ENCODE measurements around the gene TRPV3.

Gene TRPV3

GRCh38 chr17:3503285-3503684, 54.3 kb downstream of the TRPV3 start:
- no peak for DNase-seq (ENCODE audit: low read depth)
- H3K4me3 ChIP-seq (replicated peaks; ENCODE audit: low read depth, low read length) = no peak overlapping the region
- TF ChIP-seq CTCF (IDR thresholded peaks at IDR 0.05; ENCODE audit: low read length, missing control alignments) = no peak

- no peak overlapping the region for H3K4me3 ChIP-seq (replicated peaks; ENCODE audit: low read depth, low read length)
- DNase-seq (ENCODE audit: low read depth) = no peak
- TF ChIP-seq CTCF (IDR thresholded peaks at IDR 0.05; ENCODE audit: low read length, missing control alignments) = no peak
Observed at GRCh38 chr17:3502466-3502865, 55.1 kb downstream of the TRPV3 start.

- peak; percentile 2 for DNase-seq (ENCODE audit: low read depth)
- no peak for TF ChIP-seq CTCF (IDR thresholded peaks at IDR 0.05; ENCODE audit: low read length, missing control alignments)
- no peak overlapping the region for H3K4me3 ChIP-seq (replicated peaks; ENCODE audit: low read depth, low read length)
Observed at GRCh38 chr17:3501344-3501743, 56.3 kb downstream of the TRPV3 start.

GRCh38 chr17:3497101-3497500, 60.5 kb downstream of the TRPV3 start:
- H3K4me3 ChIP-seq (replicated peaks; ENCODE audit: low read depth, low read length) = no peak overlapping the region
- no peak for TF ChIP-seq CTCF (IDR thresholded peaks at IDR 0.05; ENCODE audit: low read length, missing control alignments)
- DNase-seq (ENCODE audit: low read depth) = no peak

- H3K4me3 ChIP-seq (replicated peaks; ENCODE audit: low read depth, low read length) = no peak overlapping the region
- no peak for TF ChIP-seq CTCF (IDR thresholded peaks at IDR 0.05; ENCODE audit: low read length, missing control alignments)
- DNase-seq (ENCODE audit: low read depth) = no peak
Observed at GRCh38 chr17:3485481-3486068, 72.0 kb downstream of the TRPV3 start.

GRCh38 chr17:3482852-3483251, 74.8 kb downstream of the TRPV3 start:
- DNase-seq (ENCODE audit: low read depth) = no peak
- no peak for TF ChIP-seq CTCF (IDR thresholded peaks at IDR 0.05; ENCODE audit: low read length, missing control alignments)
- no peak overlapping the region for H3K4me3 ChIP-seq (replicated peaks; ENCODE audit: low read depth, low read length)

- no peak for TF ChIP-seq CTCF (IDR thresholded peaks at IDR 0.05; ENCODE audit: low read length, missing control alignments)
- DNase-seq (ENCODE audit: low read depth) = no peak
Observed at GRCh38 chr17:3479988-3480387, 77.6 kb downstream of the TRPV3 start.

More at GRCh38 chr17:3479988-3480387, 77.6 kb downstream of the TRPV3 start:
- H3K4me3 ChIP-seq (replicated peaks; ENCODE audit: low read depth, low read length) = no peak overlapping the region
